Right ventricle myocardium inferior (tissue), 1 donor: ENCODE measurements around the gene CUX1. TPM values are rescaled to one million over a fixed set of nuclear protein-coding genes. Genes with fewer than 3 reads are reported as not detected.
A peak's percentile ranks its signal among the peaks of the same experiment; 100 is the strongest.
"Not testable (repeated sequence)": the region's sequence is repeated elsewhere in the genome, so short reads cannot be mapped to it uniquely, and the experiment has no call there.

Source experiments
- ATAC-seq: fragments of 200-7000 bp; cut with Tn5 transposase; one replicate; pipeline ENCODE4 v1.9.1; 2020; ENCODE audit warnings: mild to moderate bottlenecking, moderate library complexity
- DNase-seq: peaks from one replicate; pipeline ENCODE4 v3.0.0; 2021; ENCODE audit errors: missing footprints
- intact Hi-C: fragments of 100-400 bp; cut with DNase I; formaldehyde crosslinking; loops from one replicate; pipeline ENCODE4 v1.11.0; 2022
- total RNA-seq: library from RNA; stranded (reverse); fragmentation: NEBNext Ultra II Directional; extraction: Animal tissue kit (Norgen Biotek cat#: 25700); gene quantifications from one replicate; pipeline ENCODE4 v1.2.1, GENCODE V29; 2021
- donor health status: DM: no; HTN: yes; CAD: no; lungs with severe emphysema.

CUX1 gene
- total RNA-seq, 1 donor from 2014 or later, result 107 TPM

GRCh38 chr7:101862280-101863220 is 45.1 kb downstream of the CUX1 start:
- DNase-seq, result no peak
- intact Hi-C loops, result no loop called here
- ATAC-seq, result peak; percentile 66

GRCh38 chr7:101863598-101863997 is 46.2 kb downstream of the CUX1 start:
- ATAC-seq (no peak), DNase-seq (no peak)
- intact Hi-C loops, result no loop called here

- intact Hi-C loops, result no loop called here
- no peak for ATAC-seq
Observed at GRCh38 chr7:101864039-101864438, 46.6 kb downstream of the CUX1 start.

GRCh38 chr7:101865031-101865430 is 47.6 kb downstream of the CUX1 start:
- no peak for DNase-seq
- ATAC-seq, result no peak
- intact Hi-C loops, result no loop called here

More at GRCh38 chr7:101864039-101864438, 46.6 kb downstream of the CUX1 start:
- DNase-seq, result no peak

GRCh38 chr7:101865455-101865854 is 48.0 kb downstream of the CUX1 start:
- peak; percentile 21 for ATAC-seq
- intact Hi-C loops, result no loop called here
- no peak for DNase-seq

- ATAC-seq (no peak), DNase-seq (no peak)
- intact Hi-C loops, result no loop called here
Observed at GRCh38 chr7:101866328-101866727, 48.9 kb downstream of the CUX1 start.

GRCh38 chr7:101867265-101867664 is 49.8 kb downstream of the CUX1 start:
- DNase-seq, result no peak
- no peak for ATAC-seq
- intact Hi-C loops, result no loop called here

GRCh38 chr7:101867681-101868080 is 50.3 kb downstream of the CUX1 start:
- DNase-seq, ATAC-seq, intact Hi-C loops: not testable (repeated sequence)

- intact Hi-C loops, result no loop called here
- no peak for ATAC-seq
Observed at GRCh38 chr7:101868191-101868950, 50.9 kb downstream of the CUX1 start.

GRCh38 chr7:101869026-101869900 is 51.8 kb downstream of the CUX1 start:
- intact Hi-C loops, result no loop called here
- DNase-seq, result no peak

More at GRCh38 chr7:101868191-101868950, 50.9 kb downstream of the CUX1 start:
- DNase-seq, result no peak

GRCh38 chr7:101869901-101870290 is 52.5 kb downstream of the CUX1 start:
- DNase-seq, result no peak
- ATAC-seq, result no peak
- intact Hi-C loops, result no loop called here

More at GRCh38 chr7:101869026-101869900, 51.8 kb downstream of the CUX1 start:
- no peak for ATAC-seq

- intact Hi-C loops, result no loop called here
- DNase-seq, result no peak
- ATAC-seq, result no peak
Observed at GRCh38 chr7:101870361-101871062, 53.1 kb downstream of the CUX1 start.

GRCh38 chr7:101871351-101871750 is 53.9 kb downstream of the CUX1 start:
- ATAC-seq, result no peak
- intact Hi-C loops, result no loop called here
- no peak for DNase-seq

GRCh38 chr7:101874028-101874427 is 56.6 kb downstream of the CUX1 start:
- ATAC-seq, result no peak
- DNase-seq, result no peak
- intact Hi-C loops, result no loop called here

- ATAC-seq (peak; percentile 73), DNase-seq (no peak)
- intact Hi-C loops, result no loop called here
Observed at GRCh38 chr7:101875283-101875846, 57.9 kb downstream of the CUX1 start.

- ATAC-seq, result no peak
- intact Hi-C loops, result no loop called here
- no peak for DNase-seq
Observed at GRCh38 chr7:101877882-101878591, 60.6 kb downstream of the CUX1 start.

GRCh38 chr7:101878938-101879337 is 61.5 kb downstream of the CUX1 start:
- no peak for DNase-seq
- no peak for ATAC-seq
- intact Hi-C loops, result no loop called here
